HUES48 (cell line): Measurements from ENCODE around the gene KCNMA1.

Experiments used
- H3K27ac ChIP-seq: one replicate; pipeline ENCODE4 v1.7.0; 2013; ENCODE audit warnings: low read depth, low read length, inconsistent platforms
- H3K27me3 ChIP-seq: 2 replicates; pipeline ENCODE4 v1.6.1; 2013; ENCODE audit warnings: mild to moderate bottlenecking, low read length; ENCODE audit not compliant: control insufficient read depth, insufficient read depth
- H3K36me3 ChIP-seq: 2 replicates; pipeline ENCODE4 v1.6.1; 2013; ENCODE audit warnings: low read length; ENCODE audit not compliant: control insufficient read depth, insufficient read depth
- H3K4me1 ChIP-seq: 2 replicates; pipeline ENCODE4 v1.6.1; 2013; ENCODE audit warnings: mild to moderate bottlenecking, low read length; ENCODE audit not compliant: control insufficient read depth, insufficient read depth
- H3K4me3 ChIP-seq: 2 replicates; pipeline ENCODE4 v1.5.1; 2013; ENCODE audit warnings: mild to moderate bottlenecking, low read depth, low read length
- H3K9ac ChIP-seq: 2 replicates; pipeline ENCODE4 v1.6.1; 2013; ENCODE audit warnings: mild to moderate bottlenecking, low read depth, low read length, moderate library complexity
- H3K9me3 ChIP-seq: 2 replicates; pipeline ENCODE4 v1.6.1; 2013; ENCODE audit warnings: low read length; ENCODE audit not compliant: control insufficient read depth, insufficient read depth

The KCNMA1 gene

DNA sequence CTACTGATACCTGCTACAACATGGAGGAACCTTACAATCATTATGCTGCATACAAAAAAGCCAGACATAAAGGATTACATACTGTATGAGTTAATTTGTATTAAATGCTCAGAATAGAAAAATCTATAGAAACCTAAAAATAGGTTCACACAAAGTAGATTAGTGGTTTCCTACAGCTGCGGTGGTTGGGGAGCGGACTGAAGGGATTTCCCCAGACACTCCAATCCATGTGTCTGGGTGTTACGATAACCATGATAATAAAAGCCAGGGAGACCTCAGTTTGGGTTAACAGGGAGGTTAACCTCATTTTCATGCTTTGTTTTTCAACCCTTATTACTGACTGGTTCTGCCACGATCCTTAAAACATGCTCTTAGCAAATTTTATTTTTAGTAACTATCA lies 355.9 kb downstream of the KCNMA1 start:
- Histone ChIP-seq H3K27me3 (no peaks in the 10 kb centered on the region), H3K4me1 (peaks cover 12% of the 10 kb centered on the region), H3K4me3 (no peak overlapping the region), H3K27ac (no peak overlapping the region), H3K9ac (no peak overlapping the region), H3K9me3 (no peaks in the 10 kb centered on the region), H3K36me3 (no peaks in the 10 kb centered on the region)

DNA sequence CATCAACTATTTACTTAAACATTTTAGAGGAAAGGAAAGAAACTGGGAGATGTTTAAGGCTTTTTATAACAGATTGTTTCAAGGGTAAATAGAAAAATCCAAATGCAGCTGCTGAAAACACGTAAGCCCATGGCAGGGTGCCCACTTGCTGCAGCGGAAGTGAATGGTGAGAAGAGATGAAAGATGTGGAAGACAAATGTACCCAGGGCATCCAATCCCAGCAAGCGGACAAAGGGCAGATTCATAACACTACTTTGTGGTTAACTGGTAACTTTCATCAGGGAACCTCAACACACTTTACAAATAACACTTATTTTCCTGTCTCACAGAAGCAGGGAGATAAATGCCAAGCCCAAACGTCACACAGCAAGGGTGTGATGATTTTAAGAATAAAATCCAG lies 358.4 kb downstream of the KCNMA1 start:
- Histone ChIP-seq H3K36me3 (no peaks in the 10 kb centered on the region), H3K4me3 (no peak overlapping the region), H3K9ac (no peak overlapping the region), H3K4me1 (no peaks in the 10 kb centered on the region), H3K9me3 (no peaks in the 10 kb centered on the region), H3K27ac (no peak overlapping the region), H3K27me3 (no peaks in the 10 kb centered on the region)

- Histone ChIP-seq H3K9me3 (no peaks in the 10 kb centered on the region), H3K27ac (no peak overlapping the region), H3K27me3 (no peaks in the 10 kb centered on the region), H3K4me3 (no peak overlapping the region), H3K4me1 (0 out of 2 replicates have a peak, but pooled peaks cover 2% of the 10 kb centered on the region), H3K36me3 (no peaks in the 10 kb centered on the region), H3K9ac (no peak overlapping the region)
Observed at GRCh38 chr10:77274046-77274795, 363.4 kb downstream of the KCNMA1 start.

DNA sequence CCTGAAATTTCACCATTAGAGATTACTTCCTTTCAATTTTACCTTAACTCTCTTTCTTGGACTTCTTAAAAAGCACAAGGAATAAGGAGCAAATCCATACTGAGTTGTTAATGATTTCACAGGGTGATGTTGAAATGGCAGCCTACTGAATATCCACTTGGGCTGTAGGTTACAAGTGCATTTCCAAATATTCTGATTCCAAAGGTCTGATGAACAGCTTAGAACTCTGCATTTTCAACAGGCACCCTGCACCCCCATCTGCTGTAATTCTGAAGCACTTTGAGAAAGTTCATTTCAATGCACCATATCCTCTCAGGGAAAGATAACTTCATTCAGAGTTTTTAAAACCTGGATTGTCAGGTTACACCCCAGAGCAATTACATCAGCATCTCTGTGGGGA lies 368.4 kb downstream of the KCNMA1 start:
- Histone ChIP-seq H3K27me3 (no peaks in the 10 kb centered on the region), H3K4me1 (0 out of 2 replicates have a peak, but pooled peaks cover 2% of the 10 kb centered on the region), H3K4me3 (no peak overlapping the region), H3K9ac (no peak overlapping the region), H3K27ac (no peak overlapping the region), H3K36me3 (no peaks in the 10 kb centered on the region), H3K9me3 (no peaks in the 10 kb centered on the region)

DNA sequence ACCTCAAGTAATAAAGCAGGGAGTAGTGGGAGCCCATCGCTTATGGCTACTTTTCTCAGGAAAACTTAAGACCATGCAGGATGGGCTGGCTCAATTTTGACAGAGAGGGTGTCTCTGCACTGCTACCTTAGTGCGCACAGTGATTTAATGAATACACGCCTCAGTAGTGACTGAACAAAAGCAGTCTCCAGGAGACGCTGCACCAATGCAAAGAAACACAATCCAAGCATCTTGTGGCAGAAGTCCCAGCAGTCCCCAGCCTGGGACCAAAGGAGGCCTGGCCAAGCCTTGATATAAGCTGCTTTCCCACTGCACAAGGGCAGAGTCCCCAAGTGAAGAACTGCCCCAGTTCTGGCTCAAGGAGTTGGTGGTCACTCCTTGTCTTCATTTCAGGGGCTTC lies 368.9 kb downstream of the KCNMA1 start:
- Histone ChIP-seq H3K27me3 (no peaks in the 10 kb centered on the region), H3K9me3 (no peaks in the 10 kb centered on the region), H3K36me3 (no peaks in the 10 kb centered on the region), H3K4me3 (no peak overlapping the region), H3K27ac (no peak overlapping the region), H3K4me1 (no peaks in the 10 kb centered on the region), H3K9ac (no peak overlapping the region)

- Histone ChIP-seq H3K36me3 (no peaks in the 10 kb centered on the region), H3K9me3 (no peaks in the 10 kb centered on the region), H3K27me3 (no peaks in the 10 kb centered on the region), H3K4me3 (no peak overlapping the region), H3K9ac (no peak overlapping the region), H3K27ac (no peak overlapping the region), H3K4me1 (no peaks in the 10 kb centered on the region)
Observed at GRCh38 chr10:77267703-77268675, 369.6 kb downstream of the KCNMA1 start.

DNA sequence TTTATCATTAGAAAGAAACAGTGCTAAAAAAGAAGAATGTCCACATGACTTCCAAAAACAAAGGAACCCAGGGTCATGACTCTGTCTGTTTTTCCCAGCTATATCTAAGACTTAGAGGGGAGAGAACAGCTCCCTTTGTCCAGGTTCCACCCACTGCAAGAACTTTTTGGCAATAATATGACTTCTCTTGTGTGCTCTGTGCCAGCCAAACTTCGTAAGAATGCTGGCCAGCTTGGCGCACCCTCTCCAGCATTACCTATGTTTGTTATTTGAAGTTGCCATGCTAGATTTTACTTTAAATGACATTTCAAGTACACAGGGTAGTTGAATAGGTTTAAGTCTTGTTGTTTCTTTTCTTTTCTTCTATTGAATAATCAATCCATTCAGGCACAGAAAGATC lies 371.4 kb downstream of the KCNMA1 start:
- no peak overlapping the region for H3K4me3 ChIP-seq
- no peaks in the 10 kb centered on the region for H3K4me1 ChIP-seq
- H3K36me3 ChIP-seq: no peaks in the 10 kb centered on the region
- no peak overlapping the region for H3K27ac ChIP-seq
- no peaks in the 10 kb centered on the region for H3K9me3 ChIP-seq
- H3K27me3 ChIP-seq: no peaks in the 10 kb centered on the region
- H3K9ac ChIP-seq: no peak overlapping the region

DNA sequence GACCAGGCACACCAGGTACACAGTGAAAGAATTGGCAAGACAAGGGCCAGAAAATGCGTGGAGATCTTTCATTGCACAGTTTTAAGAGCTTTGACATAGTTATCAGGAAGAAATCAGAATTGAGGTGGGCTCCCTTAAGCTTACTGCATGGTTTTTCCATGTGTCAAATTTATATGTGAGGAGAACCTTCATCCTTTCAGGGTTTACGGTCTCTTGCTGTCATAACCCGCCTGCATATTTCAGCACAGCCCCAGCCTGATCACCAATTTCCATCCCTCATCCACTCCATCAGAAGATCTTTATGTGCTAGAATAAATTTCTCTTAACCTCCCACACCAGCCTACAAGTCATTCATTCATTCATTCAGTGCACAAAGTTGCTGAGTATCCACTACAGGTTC lies 373.1 kb downstream of the KCNMA1 start:
- H3K27ac ChIP-seq: no peak overlapping the region
- no peak overlapping the region for H3K4me3 ChIP-seq
- H3K4me1 ChIP-seq: no peaks in the 10 kb centered on the region
- H3K9ac ChIP-seq: no peak overlapping the region
- no peaks in the 10 kb centered on the region for H3K27me3 ChIP-seq
- H3K9me3 ChIP-seq: no peaks in the 10 kb centered on the region
- H3K36me3 ChIP-seq: no peaks in the 10 kb centered on the region

DNA sequence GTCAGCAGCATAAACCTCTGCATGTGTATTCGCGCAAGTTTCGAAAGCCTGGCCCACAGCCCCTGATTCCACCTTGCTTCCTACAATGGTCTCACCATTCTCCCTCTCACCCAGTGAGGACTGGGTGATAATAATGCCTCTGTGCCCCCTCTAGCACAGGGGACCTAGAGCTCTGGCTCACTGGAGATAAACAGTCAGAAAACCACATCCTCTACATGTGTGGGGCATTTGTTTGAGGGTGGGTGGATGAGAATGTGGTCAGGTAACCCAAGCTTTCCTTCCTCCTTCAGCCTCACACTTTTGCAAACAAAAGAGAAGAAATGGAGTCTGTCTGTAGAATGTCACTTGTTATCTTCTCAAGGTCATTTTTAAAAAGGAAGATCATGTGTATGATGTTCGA lies 373.5 kb downstream of the KCNMA1 start:
- H3K4me3 ChIP-seq: no peak overlapping the region
- H3K36me3 ChIP-seq: no peaks in the 10 kb centered on the region
- no peaks in the 10 kb centered on the region for H3K27me3 ChIP-seq
- H3K9me3 ChIP-seq: no peaks in the 10 kb centered on the region
- H3K4me1 ChIP-seq: no peaks in the 10 kb centered on the region
- H3K9ac ChIP-seq: no peak overlapping the region
- no peak overlapping the region for H3K27ac ChIP-seq

- Histone ChIP-seq H3K36me3 (no peaks in the 10 kb centered on the region), H3K27ac (no peak overlapping the region), H3K4me3 (no peak overlapping the region), H3K4me1 (no peaks in the 10 kb centered on the region), H3K27me3 (no peaks in the 10 kb centered on the region), H3K9me3 (no peaks in the 10 kb centered on the region), H3K9ac (no peak overlapping the region)
Observed at GRCh38 chr10:77263700-77264099, 373.9 kb downstream of the KCNMA1 start.

DNA sequence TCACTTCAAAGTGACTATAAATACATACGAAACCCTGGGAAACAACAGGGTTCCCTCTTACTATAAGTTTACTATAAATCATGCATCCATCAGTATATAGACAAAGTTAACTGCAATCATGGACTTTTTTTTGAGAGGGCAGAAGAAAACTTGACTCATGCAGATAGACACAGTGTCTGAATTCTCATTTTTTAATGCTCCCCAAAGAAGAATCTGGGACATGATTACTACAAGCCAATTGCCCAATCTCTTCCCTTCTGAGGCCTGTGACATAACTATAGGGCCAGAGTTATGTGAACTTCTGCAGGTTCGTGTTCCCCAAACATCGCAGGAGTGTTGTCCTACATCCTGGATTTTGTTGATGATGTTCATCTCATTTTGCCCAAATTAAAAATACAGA lies 376.5 kb downstream of the KCNMA1 start:
- Histone ChIP-seq H3K27ac (no peak overlapping the region), H3K4me1 (no peaks in the 10 kb centered on the region), H3K27me3 (no peaks in the 10 kb centered on the region), H3K9me3 (no peaks in the 10 kb centered on the region), H3K9ac (no peak overlapping the region), H3K36me3 (no peaks in the 10 kb centered on the region), H3K4me3 (no peak overlapping the region)
